Measurements from ENCODE around the gene PILRB.

PILRB gene

DNA sequence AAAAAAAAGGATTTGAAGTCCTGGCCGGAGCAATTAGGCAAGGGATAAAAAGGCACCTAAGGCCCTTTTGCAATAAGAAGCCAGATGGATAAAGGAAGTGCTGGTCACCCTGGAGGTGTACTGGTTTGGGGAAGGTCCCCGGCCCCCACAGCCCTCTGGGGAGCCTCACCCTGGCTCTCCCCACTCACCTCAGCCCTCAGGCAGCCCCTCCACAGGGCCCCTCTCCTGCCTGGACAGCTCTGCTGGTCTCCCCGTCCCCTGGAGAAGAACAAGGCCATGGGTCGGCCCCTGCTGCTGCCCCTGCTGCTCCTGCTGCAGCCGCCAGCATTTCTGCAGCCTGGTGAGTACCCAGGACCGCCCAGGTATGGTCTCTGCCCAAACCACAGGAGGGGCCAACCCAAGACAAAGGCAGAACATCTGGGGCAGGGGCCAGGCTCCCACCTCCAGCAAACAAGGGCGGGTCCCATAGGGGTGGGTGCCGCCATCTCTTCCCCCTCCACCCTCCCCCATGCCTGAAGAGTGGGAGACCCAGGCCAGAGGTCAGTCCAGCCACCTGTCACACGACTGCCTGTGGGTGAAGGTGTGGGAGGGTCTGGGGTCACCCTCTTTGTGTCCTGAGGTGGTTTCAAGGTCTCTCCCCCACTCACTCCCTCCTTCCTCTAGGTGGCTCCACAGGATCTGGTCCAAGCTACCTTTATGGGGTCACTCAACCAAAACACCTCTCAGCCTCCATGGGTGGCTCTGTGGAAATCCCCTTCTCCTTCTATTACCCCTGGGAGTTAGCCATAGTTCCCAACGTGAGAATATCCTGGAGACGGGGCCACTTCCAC is at the start of gene PILRB:
Gene PILRB, plus strand, starts transcription at position 91 of the 830 bp plus-strand sequence. Its CDS starts 186 bp downstream, at position 277.
- TF ChIP-seq GATA2 (IDR thresholded peaks at IDR 0.05; ENCODE audit: low read depth, low read length) (no peak), GATA3 (IDR thresholded peaks at IDR 0.05; ENCODE audit: low read depth, low read length) (no peak)

DNA sequence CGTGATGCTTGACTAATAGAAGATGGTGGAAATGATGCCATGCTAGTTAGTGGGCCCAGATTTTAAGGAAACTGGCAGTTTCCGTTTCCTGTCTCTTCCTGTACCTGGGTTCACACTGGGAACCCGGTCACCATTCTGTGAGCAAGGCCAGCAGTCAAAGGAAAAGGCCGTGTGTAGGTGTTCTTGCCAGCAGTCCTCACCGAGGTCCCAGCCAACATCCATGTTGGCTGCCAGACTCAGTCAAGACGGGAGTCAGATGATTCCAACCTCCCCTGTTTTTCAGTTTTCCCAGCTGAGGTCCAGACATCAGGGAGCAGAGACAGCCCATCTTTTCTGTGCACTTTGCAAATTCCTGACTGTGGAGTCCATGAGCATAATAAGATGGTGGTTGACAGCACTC is 15.2 kb upstream of the PILRB start:
- TF ChIP-seq GATA3 (IDR thresholded peaks at IDR 0.05; ENCODE audit: low read depth, low read length): no peak
- no peak for TF ChIP-seq GATA2 (IDR thresholded peaks at IDR 0.05; ENCODE audit: low read depth, low read length)

- TF ChIP-seq GATA2 (IDR thresholded peaks at IDR 0.05; ENCODE audit: low read depth, low read length): no peak
- no peak for TF ChIP-seq GATA3 (IDR thresholded peaks at IDR 0.05; ENCODE audit: low read depth, low read length)
Observed at GRCh38 chr7:100346921-100347320, 11.0 kb upstream of the PILRB start.

DNA sequence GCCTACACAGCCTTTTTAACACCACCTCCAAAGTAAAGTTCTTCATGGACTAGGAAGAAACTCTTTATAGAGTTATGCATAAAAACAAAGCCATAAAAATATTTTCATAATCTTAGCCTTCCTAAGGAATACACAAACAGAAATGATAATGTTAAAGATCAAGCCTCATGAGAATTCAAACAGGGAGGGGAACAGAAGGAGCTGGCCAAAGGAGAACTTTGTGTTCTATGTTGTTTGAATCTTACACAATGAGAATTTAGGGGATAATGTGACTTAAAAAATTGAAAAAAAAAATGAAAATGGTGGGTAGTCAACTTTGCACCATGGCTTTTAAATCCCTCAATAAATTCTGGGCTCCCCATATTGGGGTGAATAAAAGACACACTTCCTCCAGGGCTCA is 9.1 kb upstream of the PILRB start:
- TF ChIP-seq GATA3 (IDR thresholded peaks at IDR 0.05; ENCODE audit: low read depth, low read length): no peak
- no peak for TF ChIP-seq GATA2 (IDR thresholded peaks at IDR 0.05; ENCODE audit: low read depth, low read length)

DNA sequence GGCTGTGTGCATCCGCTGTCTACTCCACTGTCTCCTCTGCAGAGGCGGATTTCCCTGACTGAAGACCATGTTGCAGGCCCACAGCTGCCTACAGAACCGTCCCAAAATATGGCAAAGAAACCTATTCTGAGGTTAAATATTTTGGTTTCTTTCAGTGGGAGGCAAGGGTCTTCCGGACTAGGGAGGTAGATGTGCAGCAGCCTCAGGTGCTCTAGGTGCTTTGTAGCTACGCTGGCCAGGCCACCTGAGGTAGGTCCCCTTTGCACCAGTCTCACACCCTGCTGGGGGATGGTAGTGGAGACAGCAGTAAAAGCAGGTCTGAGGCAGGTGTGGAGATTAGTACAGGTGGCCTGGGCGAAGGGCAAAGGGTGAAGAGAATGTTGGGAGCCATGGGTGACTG is 8.2 kb upstream of the PILRB start:
- TF ChIP-seq GATA3 (IDR thresholded peaks at IDR 0.05; ENCODE audit: low read depth, low read length): no peak
- no peak for TF ChIP-seq GATA2 (IDR thresholded peaks at IDR 0.05; ENCODE audit: low read depth, low read length)

- no peak for TF ChIP-seq GATA2 (IDR thresholded peaks at IDR 0.05; ENCODE audit: low read depth, low read length)
- no peak for TF ChIP-seq GATA3 (IDR thresholded peaks at IDR 0.05; ENCODE audit: low read depth, low read length)
Observed at GRCh38 chr7:100351657-100352058, 6.3 kb upstream of the PILRB start.

DNA sequence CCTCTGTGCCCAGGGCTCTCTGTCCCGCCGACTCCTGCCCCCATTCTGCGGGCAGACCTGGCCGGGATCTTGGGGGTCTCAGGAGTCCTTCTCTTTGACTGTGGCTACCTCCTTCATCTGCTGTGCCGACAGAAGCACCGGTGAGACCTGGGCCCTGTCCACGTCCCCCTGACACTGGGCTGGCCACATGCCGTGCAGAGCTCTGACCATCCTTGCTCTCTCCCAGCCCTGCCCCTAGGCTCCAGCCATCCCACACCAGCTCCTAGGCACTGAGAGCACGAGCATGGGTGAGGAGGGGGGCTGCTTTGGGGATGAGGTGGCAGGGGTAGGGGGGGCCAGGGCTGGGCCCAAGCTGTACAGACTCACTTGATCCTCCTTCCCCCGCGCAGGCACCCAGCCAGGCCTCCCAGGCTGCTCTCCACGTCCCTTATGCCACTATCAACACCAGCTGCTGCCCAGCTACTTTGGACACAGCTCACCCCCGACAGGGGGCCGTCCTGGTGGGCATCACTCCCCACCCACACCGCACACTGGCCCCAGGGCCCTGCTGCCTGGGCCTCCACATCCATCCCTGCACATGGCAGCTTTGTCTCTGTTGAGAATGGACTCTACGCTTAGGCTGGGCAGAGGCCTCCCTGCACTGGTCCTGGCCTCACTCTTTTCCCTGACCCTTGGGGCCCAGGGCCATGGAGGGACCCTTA is 4.8 kb upstream of the PILRB start:
- TF ChIP-seq GATA2 (IDR thresholded peaks at IDR 0.05; ENCODE audit: low read depth, low read length): no peak
- TF ChIP-seq GATA3 (IDR thresholded peaks at IDR 0.05; ENCODE audit: low read depth, low read length): no peak

DNA sequence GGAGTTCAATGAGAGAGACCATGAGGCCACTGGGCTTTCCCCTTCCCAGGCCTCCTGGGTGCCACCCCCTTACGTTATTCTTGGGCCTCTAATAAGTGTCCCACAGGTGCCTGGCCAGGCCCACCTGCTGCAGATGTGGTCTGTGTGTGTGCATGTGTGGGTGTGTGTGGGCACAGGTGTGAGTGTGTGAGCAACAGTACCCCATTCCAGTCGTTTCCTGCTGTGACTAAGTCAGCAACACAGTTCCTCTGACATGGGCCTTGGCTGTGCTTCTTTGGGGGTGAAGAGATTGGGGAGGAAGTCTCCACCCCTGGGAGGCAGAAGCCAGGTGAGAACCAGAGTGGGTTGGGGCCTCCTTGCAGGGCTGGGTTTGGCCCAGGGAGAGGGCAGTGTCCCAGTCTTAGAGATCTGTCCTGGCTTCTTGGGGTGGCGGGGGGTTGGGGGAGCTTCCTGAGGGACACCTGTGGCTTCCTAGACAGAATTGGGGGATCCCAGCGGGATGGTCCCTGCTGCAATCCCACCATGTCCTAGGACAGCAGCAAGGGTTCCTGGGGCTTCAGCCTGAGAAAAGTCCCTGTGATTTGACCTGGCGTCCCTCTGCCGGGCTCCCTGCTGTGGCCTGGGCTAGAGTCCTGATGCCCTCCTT is 4.1 kb upstream of the PILRB start:
- TF ChIP-seq GATA3 (IDR thresholded peaks at IDR 0.05; ENCODE audit: low read depth, low read length): no peak
- TF ChIP-seq GATA2 (IDR thresholded peaks at IDR 0.05; ENCODE audit: low read depth, low read length): no peak

GRCh38 chr7:100356416-100357068 is 1.4 kb upstream of the PILRB start:
- no peak for TF ChIP-seq GATA2 (IDR thresholded peaks at IDR 0.05; ENCODE audit: low read depth, low read length)
- no peak for TF ChIP-seq GATA3 (IDR thresholded peaks at IDR 0.05; ENCODE audit: low read depth, low read length)

GRCh38 chr7:100357131-100357561 is 771 bp upstream of the PILRB start:
- TF ChIP-seq GATA2 (IDR thresholded peaks at IDR 0.05; ENCODE audit: low read depth, low read length) (no peak), GATA3 (IDR thresholded peaks at IDR 0.05; ENCODE audit: low read depth, low read length) (no peak)

- TF ChIP-seq GATA2 (IDR thresholded peaks at IDR 0.05; ENCODE audit: low read depth, low read length): no peak
Observed at GRCh38 chr7:100358857-100359212, 918 bp downstream of the PILRB start.

GRCh38 chr7:100360135-100360854 is 2.4 kb downstream of the PILRB start:
- TF ChIP-seq GATA2 (IDR thresholded peaks at IDR 0.05; ENCODE audit: low read depth, low read length) (no peak), GATA3 (IDR thresholded peaks at IDR 0.05; ENCODE audit: low read depth, low read length) (no peak)

DNA sequence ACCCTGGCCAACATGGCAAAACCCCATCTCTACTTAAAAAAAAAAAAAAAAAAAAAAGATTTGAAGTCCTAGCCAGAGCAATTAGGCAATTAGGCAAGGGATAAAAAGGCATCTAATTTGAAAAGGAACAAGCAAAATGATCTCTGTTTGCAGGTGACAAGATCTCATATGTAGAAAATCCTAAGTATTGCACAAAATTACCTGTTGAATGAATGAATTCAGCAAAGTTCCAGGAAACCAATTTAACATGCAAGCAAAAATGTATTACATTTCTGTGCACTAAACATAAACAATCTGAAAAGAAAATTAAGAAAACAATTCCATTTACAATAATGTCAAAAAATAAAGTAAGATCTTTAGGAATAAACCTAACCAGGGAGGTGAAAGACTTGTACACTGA is 5.2 kb downstream of the PILRB start:
- TF ChIP-seq GATA3 (IDR thresholded peaks at IDR 0.05; ENCODE audit: low read depth, low read length) (no peak), GATA2 (IDR thresholded peaks at IDR 0.05; ENCODE audit: low read depth, low read length) (no peak)

All from SH-SY5Y (cell line).